NCI-H1105 (cell line): ENCODE results near the gene PPP2R2C.

Experiments
- DNase-seq: peaks from one replicate; lab custom pipeline; 2025; lab: John Stamatoyannopoulos, UW

The PPP2R2C gene

GRCh38 chr4:6283282-6283681 is 189.1 kb downstream of the PPP2R2C start:
- DNase-seq = no peak

- DNase-seq = no peak
These were observed 190.1 kb downstream of the PPP2R2C start for GRCh38 chr4:6282314-6282771.

GRCh38 chr4:6281436-6282313 is 190.7 kb downstream of the PPP2R2C start:
- no peak for DNase-seq

- no peak for DNase-seq
These were observed 191.9 kb downstream of the PPP2R2C start for GRCh38 chr4:6280365-6280996.

GRCh38 chr4:6279582-6280289 is 192.7 kb downstream of the PPP2R2C start:
- no peak for DNase-seq

- DNase-seq = no peak
These were observed 193.6 kb downstream of the PPP2R2C start for GRCh38 chr4:6278801-6279197.

GRCh38 chr4:6277935-6278800 is 194.2 kb downstream of the PPP2R2C start:
- DNase-seq = no peak

GRCh38 chr4:6277139-6277802 is 195.1 kb downstream of the PPP2R2C start:
- no peak for DNase-seq

GRCh38 chr4:6275898-6276806 is 196.3 kb downstream of the PPP2R2C start:
- no peak for DNase-seq

GRCh38 chr4:6275351-6275750 is 197.1 kb downstream of the PPP2R2C start:
- no peak for DNase-seq

- no peak for DNase-seq
These were observed 198.8 kb downstream of the PPP2R2C start for GRCh38 chr4:6273661-6273990.

GRCh38 chr4:6272863-6273660 is 199.4 kb downstream of the PPP2R2C start:
- DNase-seq = no peak

- DNase-seq = no peak
These were observed 200.5 kb downstream of the PPP2R2C start for GRCh38 chr4:6271701-6272465.

- no peak for DNase-seq
These were observed 201.2 kb downstream of the PPP2R2C start for GRCh38 chr4:6271206-6271605.

GRCh38 chr4:6270636-6271121 is 201.7 kb downstream of the PPP2R2C start:
- DNase-seq = no peak
